ENCODE data around the gene CXXC5.
"Not testable (repeated sequence)": the region's sequence is repeated elsewhere in the genome, so short reads cannot be mapped to it uniquely, and the experiment has no call there.

Gene CXXC5

GRCh38 chr5:139696894-139697658, 48.9 kb downstream of the CXXC5 start:
- no peak for DNase-seq

GRCh38 chr5:139698490-139699146, 50.5 kb downstream of the CXXC5 start:
- no peak for DNase-seq

GRCh38 chr5:139699351-139699750, 51.2 kb downstream of the CXXC5 start:
- DNase-seq, result no peak

GRCh38 chr5:139700711-139701055, 52.5 kb downstream of the CXXC5 start:
- no peak for DNase-seq

- DNase-seq, result peak; percentile 35
These were observed 53.0 kb downstream of the CXXC5 start for GRCh38 chr5:139701056-139701741.

- no peak for DNase-seq
These were observed 54.4 kb downstream of the CXXC5 start for GRCh38 chr5:139702548-139702947.

- DNase-seq, result no peak
These were observed 56.6 kb downstream of the CXXC5 start for GRCh38 chr5:139704748-139705147.

GRCh38 chr5:139705191-139705590, 57.0 kb downstream of the CXXC5 start:
- DNase-seq, result no peak

GRCh38 chr5:139705655-139706587, 57.8 kb downstream of the CXXC5 start:
- no peak for DNase-seq

GRCh38 chr5:139707445-139708003, 59.4 kb downstream of the CXXC5 start:
- no peak for DNase-seq

- no peak for DNase-seq
These were observed 60.3 kb downstream of the CXXC5 start for GRCh38 chr5:139708434-139708861.

GRCh38 chr5:139708877-139709581, 60.9 kb downstream of the CXXC5 start:
- DNase-seq, result no peak

- DNase-seq, result no peak
These were observed 61.6 kb downstream of the CXXC5 start for GRCh38 chr5:139709582-139710318.

- DNase-seq, result no peak
These were observed 62.3 kb downstream of the CXXC5 start for GRCh38 chr5:139710319-139711066.

GRCh38 chr5:139711067-139711905, 63.1 kb downstream of the CXXC5 start:
- DNase-seq, result no peak

- DNase-seq, result no peak
These were observed 63.7 kb downstream of the CXXC5 start for GRCh38 chr5:139711906-139712224.

- no peak for DNase-seq
These were observed 64.3 kb downstream of the CXXC5 start for GRCh38 chr5:139712412-139712811.

- DNase-seq, result not testable (repeated sequence)
These were observed 65.7 kb downstream of the CXXC5 start for GRCh38 chr5:139713898-139714297.

- DNase-seq, result no peak
These were observed 69.1 kb downstream of the CXXC5 start for GRCh38 chr5:139717221-139717620.

- not testable (repeated sequence) for DNase-seq
These were observed 70.3 kb downstream of the CXXC5 start for GRCh38 chr5:139718403-139718802.
